Stimulated activated CD8-positive, alpha-beta memory T cell treated with anti-CD3 and anti-CD28 coated beads, Interleukin-12 subunit alpha, Interleukin-12 subunit beta, amount 100 ng/mL, for 24 hours (primary cell): Measurements from ENCODE around the gene MUC5B.
"Not testable (repeated sequence)": the region's sequence is repeated elsewhere in the genome, so short reads cannot be mapped to it uniquely, and the experiment has no call there.

ENCODE experiments used
- DNase-seq: peaks from one replicate; pipeline ENCODE4 v3.0.0-alpha.2; 2020; ENCODE audit errors: extremely low read depth

Gene MUC5B

DNA sequence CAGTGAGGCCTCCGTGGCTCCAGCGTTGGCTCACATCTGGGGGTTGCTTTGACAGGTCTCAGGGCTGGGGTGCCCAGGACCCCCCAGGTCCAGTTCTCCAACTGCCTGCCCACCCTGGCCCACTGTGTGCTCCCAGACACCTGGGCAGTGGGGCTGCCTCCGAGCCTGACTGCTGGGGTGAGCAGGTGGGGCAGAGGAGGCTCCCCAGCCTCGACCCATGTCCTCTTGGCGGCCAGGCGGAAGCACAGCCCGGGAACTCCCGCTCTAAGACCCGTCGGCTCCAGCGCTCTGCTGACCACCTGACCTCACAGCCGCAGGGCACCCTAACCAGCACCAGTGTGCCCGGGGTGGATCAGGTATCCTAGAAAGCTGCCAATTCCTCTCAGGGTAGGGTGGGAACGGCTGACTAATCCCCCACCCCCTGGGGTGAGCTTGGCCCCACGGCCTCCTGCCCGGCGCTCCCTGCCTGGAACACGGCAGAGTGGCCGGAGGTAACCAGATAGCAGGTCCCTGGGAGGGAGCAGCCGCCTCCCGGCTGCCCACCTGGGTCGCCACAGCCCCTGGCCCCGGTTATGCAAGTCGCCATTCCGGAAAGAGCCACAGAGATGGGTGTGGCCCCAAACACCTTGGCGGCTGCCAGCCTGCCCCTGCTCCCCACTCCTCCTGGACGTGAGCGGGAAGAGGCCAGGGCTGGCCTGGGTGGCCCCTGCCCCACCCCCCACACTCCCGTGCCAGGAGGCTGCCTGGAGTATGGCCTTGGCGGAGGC lies 19.2 kb upstream of the MUC5B start:
- no peak for DNase-seq

GRCh38 chr11:1204381-1205101 lies 18.3 kb upstream of the MUC5B start:
- DNase-seq = no peak

DNA sequence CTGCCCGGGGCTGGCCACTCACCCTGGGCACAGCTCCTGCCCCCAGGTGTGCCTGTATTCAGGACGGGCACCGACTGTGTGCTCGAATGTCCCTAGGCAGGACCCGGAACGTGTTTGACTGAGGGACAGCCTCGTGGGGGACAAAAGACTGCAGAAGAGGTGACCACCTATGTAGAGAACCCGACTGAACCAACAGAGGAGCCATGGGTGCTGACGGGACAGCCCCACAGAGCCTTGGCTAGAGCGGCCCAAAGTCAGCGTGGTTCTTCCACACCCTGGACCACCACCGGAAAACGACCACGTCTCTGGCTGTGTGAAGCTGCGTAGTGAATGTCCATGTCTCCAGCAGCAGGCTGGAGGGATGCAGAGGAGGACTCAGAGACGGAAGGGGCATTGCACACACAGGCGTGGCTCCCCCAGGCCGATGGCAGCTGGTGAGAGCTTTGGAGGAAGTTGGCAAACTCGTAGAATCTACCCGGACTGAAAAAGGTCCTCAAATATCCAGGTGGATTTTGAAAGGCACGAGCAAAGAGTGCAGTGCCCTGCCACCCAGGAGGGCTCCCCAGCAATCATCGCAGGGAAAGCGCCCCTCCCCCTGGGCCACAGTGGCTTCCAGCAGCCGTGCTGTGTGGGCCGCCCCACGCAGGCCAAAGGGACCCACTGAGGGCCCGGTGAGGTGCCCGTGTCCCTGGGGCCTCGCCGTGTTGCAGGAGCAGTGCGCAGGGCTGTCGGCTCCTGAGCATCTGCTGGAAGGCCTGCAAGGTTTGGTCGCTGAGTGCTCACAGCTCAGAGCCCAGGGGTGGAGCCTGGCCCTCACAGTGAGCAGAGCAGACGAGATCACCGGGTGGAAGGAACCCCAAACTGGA lies 17.5 kb upstream of the MUC5B start:
- DNase-seq = no peak

DNA sequence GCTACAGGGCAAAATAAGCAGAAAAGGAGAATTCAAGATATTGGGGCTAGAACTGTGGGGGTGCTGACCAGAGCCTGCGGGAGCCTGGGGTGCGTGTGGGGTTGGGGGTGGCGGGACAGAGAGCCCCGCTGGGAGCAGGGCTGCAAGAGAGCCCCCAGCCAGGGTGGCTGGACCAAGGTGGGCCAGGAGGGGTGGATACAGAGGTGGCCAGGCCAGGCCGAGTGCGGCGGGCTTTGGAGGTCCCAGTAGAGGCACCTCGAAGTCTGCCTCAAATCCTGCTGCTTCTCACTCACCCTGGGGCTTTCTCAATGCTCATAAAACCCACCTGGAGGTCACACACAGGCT lies 16.9 kb upstream of the MUC5B start:
- DNase-seq = no peak

DNA sequence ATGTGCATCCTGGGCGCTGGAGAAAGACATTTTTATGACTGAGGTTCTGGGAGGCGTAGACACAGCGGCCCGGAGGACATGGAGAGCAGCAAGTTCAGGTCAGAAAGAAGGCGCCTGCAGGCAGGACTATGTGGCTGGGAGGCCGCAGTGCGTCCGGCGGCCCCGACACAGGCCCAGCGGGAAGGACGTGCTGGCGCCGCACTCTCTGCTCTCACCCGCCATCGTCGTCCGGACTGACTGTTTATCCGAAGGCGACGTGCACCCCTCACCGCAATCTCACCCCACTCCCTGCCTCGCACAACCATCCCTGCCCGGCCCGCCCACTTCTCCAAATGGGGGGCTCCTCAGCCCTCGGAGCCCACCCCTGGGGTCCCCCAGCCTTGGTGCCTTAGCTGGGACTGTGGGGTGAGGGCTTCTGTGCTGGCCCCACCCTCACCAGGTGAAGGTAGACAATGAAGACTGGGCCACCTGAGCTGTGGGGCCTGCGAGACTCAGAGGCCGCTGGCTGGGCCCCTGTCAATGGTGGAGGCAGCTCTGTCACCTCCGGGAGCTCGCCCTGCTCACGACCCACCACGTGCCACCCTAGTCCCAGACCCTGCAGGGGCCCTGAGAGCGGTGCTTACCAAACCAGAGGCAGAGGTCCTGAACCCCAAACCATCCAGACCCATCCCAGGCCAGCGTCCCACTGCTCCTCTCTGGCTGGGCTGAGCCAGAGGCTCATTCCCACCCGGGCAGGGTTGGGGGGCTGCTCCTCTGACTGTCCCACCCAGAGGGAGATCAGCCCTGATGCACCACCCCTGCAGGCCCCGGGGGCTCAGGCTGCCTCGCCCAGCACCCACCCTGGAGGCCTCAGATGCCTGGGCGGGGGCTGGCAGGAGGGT lies 16.2 kb upstream of the MUC5B start:
- DNase-seq = no peak

GRCh38 chr11:1207401-1208143 lies 15.3 kb upstream of the MUC5B start:
- no peak for DNase-seq

DNA sequence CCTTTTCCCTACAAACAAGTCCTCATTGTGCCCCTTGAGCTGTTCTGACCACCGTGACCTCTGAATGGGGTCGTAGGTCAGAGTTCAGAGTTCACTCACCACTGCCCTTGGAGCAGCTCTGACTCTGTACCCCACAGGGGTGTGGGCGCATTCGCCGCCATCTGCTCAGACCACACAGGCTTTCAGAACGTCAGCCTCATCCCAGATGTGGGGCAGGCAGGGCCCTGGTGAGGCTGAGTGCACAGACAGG lies 14.8 kb upstream of the MUC5B start:
- DNase-seq = no peak

GRCh38 chr11:1208394-1209261 lies 14.2 kb upstream of the MUC5B start:
- no peak for DNase-seq

GRCh38 chr11:1209371-1210057 lies 13.4 kb upstream of the MUC5B start:
- no peak for DNase-seq

DNA sequence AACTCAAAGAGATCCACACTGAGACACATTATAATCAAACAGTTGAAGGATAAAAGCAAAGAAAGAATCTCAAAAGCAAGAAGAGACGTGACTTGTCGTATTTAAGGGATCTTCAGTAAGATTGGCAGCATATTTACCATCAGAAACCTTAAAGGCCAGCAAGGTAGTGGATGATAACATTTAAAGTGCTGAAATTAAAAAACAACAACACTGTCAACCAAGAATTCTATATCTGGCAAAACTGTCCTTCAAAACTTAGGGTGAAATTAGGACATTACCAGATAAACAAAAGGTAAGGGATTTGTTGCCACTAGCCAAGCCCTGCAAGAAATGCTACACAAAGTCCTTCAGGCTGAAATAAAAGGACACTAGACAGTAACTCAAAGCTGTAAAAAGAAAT lies 11.0 kb upstream of the MUC5B start:
- DNase-seq = no peak

DNA sequence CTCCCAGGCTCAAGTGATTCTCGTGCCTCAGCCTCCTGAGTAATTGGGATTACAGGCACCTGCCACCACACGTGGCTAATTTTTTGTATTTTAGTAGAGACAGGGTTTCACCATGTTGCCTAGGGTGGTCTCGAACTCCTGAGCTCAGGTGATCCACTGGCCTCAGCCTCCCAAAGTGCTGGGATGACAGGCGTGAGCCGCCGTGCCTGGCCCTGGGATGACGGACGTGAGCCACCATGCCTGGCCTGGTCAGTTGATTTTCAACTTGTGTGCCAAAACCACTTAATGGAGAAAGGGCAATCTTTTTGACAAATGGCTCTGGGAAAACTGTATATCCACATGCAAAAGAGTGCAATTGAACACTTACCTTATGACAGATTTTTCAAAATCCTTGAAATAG lies 7.0 kb upstream of the MUC5B start:
- not testable (repeated sequence) for DNase-seq

DNA sequence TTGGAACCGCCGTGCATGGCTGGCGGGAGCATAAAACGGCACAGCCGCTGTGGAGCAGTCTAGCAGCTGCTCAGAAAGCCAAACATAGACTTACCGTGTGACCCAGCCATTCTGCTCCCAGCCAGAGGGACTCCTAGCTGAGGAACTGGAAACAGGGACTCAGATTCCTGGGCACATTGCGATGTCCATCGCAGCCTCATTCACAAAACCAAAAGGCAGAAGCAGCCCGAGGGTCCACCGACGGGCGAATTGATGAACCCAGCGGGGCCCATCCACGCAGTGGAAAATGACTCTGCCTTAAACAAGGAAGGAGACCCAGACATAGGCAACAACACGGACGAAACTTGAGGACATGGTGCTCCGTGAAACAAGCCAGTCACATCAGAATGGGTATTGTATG lies 5.7 kb upstream of the MUC5B start:
- DNase-seq = no peak

DNA sequence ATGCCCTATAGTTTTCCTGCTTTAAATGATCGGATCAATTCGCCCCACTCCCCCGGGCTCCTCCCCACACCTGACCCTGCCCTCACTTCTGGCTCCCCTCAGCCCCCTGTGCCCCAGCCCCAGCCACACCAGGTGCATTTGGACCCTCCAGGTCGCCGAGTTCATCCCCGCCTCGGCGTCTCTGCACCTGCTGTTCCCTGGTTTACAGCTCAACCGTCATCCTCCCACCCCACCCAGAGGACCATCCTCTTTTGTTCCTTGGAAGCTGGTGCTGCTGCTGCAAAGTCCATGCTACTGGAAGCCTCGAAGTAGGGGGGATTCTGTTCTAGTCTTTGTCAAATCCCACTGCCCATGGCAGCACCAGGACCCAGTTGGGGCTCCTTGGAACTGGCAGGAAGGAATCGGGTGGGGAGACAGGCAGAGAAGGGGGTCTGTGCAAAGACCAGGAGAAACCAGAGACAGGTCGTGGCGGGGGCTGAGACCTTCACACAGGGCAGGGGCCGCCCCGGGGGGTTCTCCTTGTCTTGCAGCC lies 4.5 kb upstream of the MUC5B start:
- no peak for DNase-seq

GRCh38 chr11:1218788-1219445 lies 3.9 kb upstream of the MUC5B start:
- DNase-seq = no peak

DNA sequence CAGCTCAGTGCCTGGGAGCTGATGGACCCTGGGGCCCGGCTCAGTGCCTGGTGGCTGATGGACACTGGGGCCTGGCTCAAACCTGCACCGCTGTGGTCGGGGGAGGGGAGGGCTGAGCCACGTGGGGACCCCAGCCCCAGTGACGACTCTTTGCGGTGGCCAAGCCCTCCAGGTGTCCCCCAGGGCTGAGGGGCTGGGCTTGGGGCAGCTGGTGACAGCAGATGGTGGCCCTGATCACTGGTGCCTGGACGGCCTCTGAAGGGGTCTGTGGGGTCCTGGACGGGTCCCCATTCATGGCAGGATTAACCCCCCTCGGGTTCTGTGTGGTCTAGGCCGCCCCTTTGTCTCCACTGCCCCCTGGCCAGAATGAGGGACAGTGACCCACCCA lies 3.4 kb upstream of the MUC5B start:
- DNase-seq = no peak

GRCh38 chr11:1219834-1220815 lies 2.7 kb upstream of the MUC5B start:
- no peak for DNase-seq

DNA sequence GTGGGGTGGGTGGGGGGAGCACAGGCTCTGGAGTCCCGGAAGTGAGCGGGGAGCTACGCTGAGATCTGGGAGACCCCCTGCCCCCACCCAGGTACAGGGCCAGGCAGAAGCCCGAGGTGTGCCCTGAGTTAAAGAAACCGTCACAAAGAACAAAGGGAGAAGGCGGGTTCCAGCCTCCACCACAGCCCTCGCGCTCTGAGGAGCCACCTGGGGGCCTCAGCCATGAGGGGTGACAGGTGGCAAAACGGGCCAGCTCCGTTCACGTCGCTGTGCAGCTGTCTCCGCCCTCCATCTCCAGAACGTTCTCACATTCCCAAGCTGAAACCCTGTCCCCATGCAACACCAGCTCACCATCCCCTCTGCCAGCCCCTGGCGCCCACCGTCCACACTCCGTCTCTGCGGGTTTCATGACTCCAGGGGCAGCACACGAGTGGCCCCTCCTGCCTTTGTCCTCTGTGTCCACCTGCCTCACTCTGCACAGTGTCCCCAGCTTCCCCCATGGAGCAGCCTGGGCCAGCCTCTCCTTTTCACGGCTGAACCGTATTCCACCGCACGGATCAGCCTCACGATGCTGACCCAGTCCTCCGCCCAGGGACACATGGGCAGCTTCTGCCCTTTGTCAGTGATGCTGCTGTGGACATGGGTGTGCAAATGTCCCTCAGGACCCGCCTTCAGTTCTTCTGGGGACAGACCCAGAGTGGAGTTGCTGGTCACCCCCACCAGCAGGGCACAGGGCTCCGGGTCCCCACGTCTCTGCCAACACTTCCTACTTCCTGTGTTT lies 1.7 kb upstream of the MUC5B start:
- DNase-seq = no peak
